Measurements from ENCODE around the gene OR51L1. TPM values are rescaled to one million over a fixed set of nuclear protein-coding genes. Genes with fewer than 3 reads are reported as not detected.

OR51L1 gene, protein sequence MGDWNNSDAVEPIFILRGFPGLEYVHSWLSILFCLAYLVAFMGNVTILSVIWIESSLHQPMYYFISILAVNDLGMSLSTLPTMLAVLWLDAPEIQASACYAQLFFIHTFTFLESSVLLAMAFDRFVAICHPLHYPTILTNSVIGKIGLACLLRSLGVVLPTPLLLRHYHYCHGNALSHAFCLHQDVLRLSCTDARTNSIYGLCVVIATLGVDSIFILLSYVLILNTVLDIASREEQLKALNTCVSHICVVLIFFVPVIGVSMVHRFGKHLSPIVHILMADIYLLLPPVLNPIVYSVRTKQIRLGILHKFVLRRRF
- total RNA-seq = not detected in 2 replicates

DNA sequence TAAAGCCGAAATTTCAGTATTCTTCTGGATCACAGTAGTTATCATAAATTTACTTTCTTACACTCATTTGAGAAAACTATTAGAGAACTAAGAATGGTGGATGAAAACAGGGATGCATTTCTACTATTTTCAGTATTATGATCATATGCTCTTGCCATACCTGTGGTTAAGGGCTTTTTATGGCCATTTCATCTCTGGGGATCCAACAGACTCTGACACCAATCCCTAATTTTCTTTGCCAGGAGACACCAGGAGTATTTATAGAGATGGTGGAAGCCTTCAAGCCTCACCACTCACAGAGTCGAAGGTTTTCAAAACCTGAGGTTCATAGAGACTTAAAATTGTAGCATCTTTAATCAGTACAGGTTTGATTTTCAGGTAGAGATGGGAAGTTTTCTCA lies at the start of gene OR51L1:
Gene OR51L1, plus strand, starts transcription at position 301 of the 400 bp plus-strand sequence. CDS start 4,132 bp downstream, outside the sequence.

DNA sequence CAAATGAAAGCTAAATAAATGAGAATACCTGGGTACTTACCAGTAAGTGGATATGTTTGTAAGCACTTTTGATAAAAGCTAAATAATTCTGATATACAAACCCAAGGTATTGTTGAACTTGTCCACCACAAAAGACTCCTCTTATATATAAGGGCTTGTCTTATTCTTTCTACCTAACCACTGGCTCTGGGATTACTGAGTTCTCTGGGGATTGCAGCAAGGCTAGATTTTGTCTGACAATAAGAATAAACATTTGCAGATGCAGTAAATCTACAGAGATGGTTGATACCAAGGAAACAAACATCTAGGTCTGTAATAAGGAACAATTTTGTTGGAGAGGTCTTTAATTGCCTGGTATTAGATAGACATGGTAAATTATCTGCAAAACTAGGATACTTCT lies 47.1 kb upstream of the OR51L1 start, which contains the start of gene OR51A4:
Gene OR51A4, minus strand, starts transcription at position 101 of the 400 bp plus-strand sequence. CDS start 505 bp downstream, outside the sequence.

DNA sequence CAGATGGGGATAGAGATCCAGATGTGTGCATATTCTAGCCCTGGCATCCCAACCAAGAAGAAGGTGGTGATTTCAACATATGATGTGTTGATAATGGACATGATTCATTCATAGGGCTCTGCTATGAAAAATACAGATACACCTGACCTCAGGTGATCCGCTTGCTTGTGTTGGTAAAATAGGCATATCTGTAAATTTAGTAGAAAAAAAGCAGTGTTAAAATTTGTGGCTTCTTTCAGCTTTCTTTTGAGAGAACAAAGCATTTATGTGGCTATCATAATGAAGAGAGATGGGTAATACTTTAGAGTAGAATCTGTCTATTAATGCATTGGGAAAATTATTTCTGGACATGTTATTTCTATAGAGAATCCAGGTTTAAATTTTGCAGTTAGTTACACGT lies 39.0 kb upstream of the OR51L1 start, which contains the start of gene OR51A2:
Gene OR51A2, minus strand, starts transcription at position 101 of the 400 bp plus-strand sequence. Its CDS starts 0 bp downstream, at position 101.

DNA sequence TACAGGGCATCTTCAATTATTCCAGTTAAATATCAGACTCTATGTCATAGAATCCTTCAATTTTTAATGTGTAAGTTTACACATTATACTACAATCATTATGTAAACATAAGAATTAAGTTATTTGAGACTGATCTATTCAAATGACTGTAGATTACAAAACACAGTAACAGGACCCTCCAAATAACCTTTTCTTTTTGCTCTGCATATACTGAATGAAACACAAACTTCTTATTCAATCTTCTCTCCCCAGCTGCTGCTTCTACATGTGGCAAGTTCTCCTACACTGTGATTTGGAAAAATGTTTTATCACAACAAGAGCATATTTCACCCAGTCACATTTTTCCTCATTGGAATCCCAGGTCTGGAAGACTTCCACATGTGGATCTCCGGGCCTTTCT lies 51.6 kb downstream of the OR51L1 start, which contains the start of gene OR52J3:
Gene OR52J3, plus strand, starts transcription at position 301 of the 400 bp plus-strand sequence. Its CDS starts 0 bp downstream, at position 301.

Other genes with a start within 250 kb of the OR51L1 start
- gene OR51F1, start 224.9 kb upstream of the OR51L1 start, total RNA-seq = not detected in 2 replicates
- gene OR52R1, start 190.5 kb upstream of the OR51L1 start, total RNA-seq = not detected in 2 replicates
- gene OR51F2, start 173.5 kb upstream of the OR51L1 start, total RNA-seq = not detected in 2 replicates
- not detected in 2 replicates for gene OR51S1, start 145.6 kb upstream of the OR51L1 start, total RNA-seq
- not detected in 2 replicates for gene OR51T1, start 113.0 kb upstream of the OR51L1 start, total RNA-seq
- not detected in 2 replicates for gene OR51A7, start 91.1 kb upstream of the OR51L1 start, total RNA-seq
- not detected in 2 replicates for gene OR51G2, start 75.5 kb upstream of the OR51L1 start, total RNA-seq
- gene OR51G1, start 70.5 kb upstream of the OR51L1 start, total RNA-seq = not detected in 2 replicates
- not detected in 2 replicates for gene OR51A4, start 47.2 kb upstream of the OR51L1 start, total RNA-seq
- gene OR51A2, start 39.1 kb upstream of the OR51L1 start, total RNA-seq = not detected in 2 replicates
- not detected in 2 replicates for gene OR52J3, start 51.7 kb downstream of the OR51L1 start, total RNA-seq
- not detected in 2 replicates for gene OR52E2, start 64.8 kb downstream of the OR51L1 start, total RNA-seq
- gene OR52E1, start 74.7 kb downstream of the OR51L1 start, total RNA-seq = not detected in 2 replicates
- gene OR52A5, start 143.5 kb downstream of the OR51L1 start, total RNA-seq = not detected in 2 replicates
- not detected in 2 replicates for gene OR52A1, start 159.9 kb downstream of the OR51L1 start, total RNA-seq
- not detected in 2 replicates for gene OR51V1, start 205.8 kb downstream of the OR51L1 start, total RNA-seq
- not detected in 2 replicates for gene HBB, start 232.2 kb downstream of the OR51L1 start, total RNA-seq
- not detected in 2 replicates for gene HBD, start 239.6 kb downstream of the OR51L1 start, total RNA-seq